ENCODE measurements around the gene EFNA5.
"Not testable (repeated sequence)": the region's sequence is repeated elsewhere in the genome, so short reads cannot be mapped to it uniquely, and the experiment has no call there.

EFNA5 gene

DNA sequence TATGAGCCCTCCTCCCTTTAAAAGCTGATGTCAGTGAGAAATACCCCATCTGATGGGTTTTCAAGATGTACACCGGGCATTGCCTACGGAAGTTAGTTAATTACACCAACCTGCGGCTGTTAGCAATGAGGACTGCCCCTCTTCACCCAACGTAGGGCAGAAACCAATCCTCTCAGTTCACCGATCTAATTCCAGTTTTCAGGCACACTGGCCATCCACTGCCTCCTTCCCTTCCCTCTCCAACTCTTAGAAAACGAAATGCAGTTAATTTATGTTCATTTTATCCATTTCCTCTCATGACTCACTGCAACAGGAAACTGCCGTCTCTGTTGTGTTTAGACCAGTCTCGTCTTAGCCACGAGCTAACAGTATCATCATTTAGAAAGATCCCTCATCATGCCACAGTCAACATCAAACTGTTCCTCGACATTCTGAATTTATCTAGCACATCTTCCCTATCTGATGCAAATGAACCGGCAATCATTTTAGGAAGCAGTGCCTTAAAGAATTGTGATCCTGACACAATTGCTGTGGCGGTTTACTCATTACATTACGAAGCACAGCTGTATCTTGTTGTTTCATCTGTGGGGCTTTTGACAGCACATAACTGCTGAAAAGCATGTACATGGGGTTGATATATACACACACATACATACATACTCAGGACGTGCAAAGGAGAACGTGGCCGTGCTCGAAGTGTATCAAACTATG lies 168.6 kb downstream of the EFNA5 start:
- H3K9ac ChIP-seq (ENCODE audit: low read depth, low read length), result no peak overlapping the region
- H3K4me1 ChIP-seq (ENCODE audit: insufficient read depth, low read length), result peaks cover 55% of the 10 kb centered on the region
- no peaks in the 10 kb centered on the region for H3K36me3 ChIP-seq (ENCODE audit: insufficient read depth, low read length)
- H3K9me3 ChIP-seq (ENCODE audit: control insufficient read depth, insufficient read depth, low read length), result no peaks in the 10 kb centered on the region

GRCh38 chr5:107500840-107501239 lies 169.9 kb downstream of the EFNA5 start:
- peaks cover 50% of the 10 kb centered on the region for H3K4me1 ChIP-seq (ENCODE audit: insufficient read depth, low read length)
- H3K36me3 ChIP-seq (ENCODE audit: insufficient read depth, low read length), result no peaks in the 10 kb centered on the region
- H3K9me3 ChIP-seq (ENCODE audit: control insufficient read depth, insufficient read depth, low read length), result no peaks in the 10 kb centered on the region
- H3K9ac ChIP-seq (ENCODE audit: low read depth, low read length), result no peak overlapping the region

GRCh38 chr5:107500347-107500746 lies 170.4 kb downstream of the EFNA5 start:
- Histone ChIP-seq H3K9ac (ENCODE audit: low read depth, low read length) (no peak overlapping the region), H3K4me1 (ENCODE audit: insufficient read depth, low read length) (peaks cover 49% of the 10 kb centered on the region), H3K36me3 (ENCODE audit: insufficient read depth, low read length) (no peaks in the 10 kb centered on the region), H3K9me3 (ENCODE audit: control insufficient read depth, insufficient read depth, low read length) (no peaks in the 10 kb centered on the region)

- H3K9ac ChIP-seq (ENCODE audit: low read depth, low read length), result no peak overlapping the region
- peaks cover 49% of the 10 kb centered on the region for H3K4me1 ChIP-seq (ENCODE audit: insufficient read depth, low read length)
- H3K36me3 ChIP-seq (ENCODE audit: insufficient read depth, low read length), result no peaks in the 10 kb centered on the region
- H3K9me3 ChIP-seq (ENCODE audit: control insufficient read depth, insufficient read depth, low read length), result no peaks in the 10 kb centered on the region
Observed at GRCh38 chr5:107499776-107500175, 171.0 kb downstream of the EFNA5 start.

DNA sequence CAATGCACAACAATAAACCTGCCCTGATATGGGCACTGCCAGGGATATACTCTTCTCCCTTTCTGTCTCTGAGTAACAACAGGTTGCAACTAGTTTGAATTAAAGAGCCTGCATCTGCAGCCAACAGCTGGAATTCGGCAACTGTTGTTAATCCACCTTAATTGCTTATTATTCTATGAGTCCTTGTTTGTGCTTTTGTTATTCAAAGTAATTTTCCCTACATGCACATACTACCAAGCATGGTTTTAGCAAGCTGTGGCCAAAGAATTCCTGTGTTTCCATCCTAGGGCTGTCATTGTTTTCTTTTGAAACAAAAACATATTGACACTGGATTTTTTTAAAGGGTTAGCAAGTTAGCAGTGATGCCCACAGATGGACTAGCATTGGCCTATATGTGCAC lies 171.5 kb downstream of the EFNA5 start:
- Histone ChIP-seq H3K9ac (ENCODE audit: low read depth, low read length) (no peak overlapping the region), H3K36me3 (ENCODE audit: insufficient read depth, low read length) (no peaks in the 10 kb centered on the region), H3K9me3 (ENCODE audit: control insufficient read depth, insufficient read depth, low read length) (no peaks in the 10 kb centered on the region), H3K4me1 (ENCODE audit: insufficient read depth, low read length) (peaks cover 45% of the 10 kb centered on the region)

GRCh38 chr5:107496466-107496865 lies 174.3 kb downstream of the EFNA5 start:
- Histone ChIP-seq H3K9ac (ENCODE audit: low read depth, low read length) (no peak overlapping the region), H3K9me3 (ENCODE audit: control insufficient read depth, insufficient read depth, low read length) (no peaks in the 10 kb centered on the region), H3K4me1 (ENCODE audit: insufficient read depth, low read length) (peaks cover 25% of the 10 kb centered on the region), H3K36me3 (ENCODE audit: insufficient read depth, low read length) (no peaks in the 10 kb centered on the region)

DNA sequence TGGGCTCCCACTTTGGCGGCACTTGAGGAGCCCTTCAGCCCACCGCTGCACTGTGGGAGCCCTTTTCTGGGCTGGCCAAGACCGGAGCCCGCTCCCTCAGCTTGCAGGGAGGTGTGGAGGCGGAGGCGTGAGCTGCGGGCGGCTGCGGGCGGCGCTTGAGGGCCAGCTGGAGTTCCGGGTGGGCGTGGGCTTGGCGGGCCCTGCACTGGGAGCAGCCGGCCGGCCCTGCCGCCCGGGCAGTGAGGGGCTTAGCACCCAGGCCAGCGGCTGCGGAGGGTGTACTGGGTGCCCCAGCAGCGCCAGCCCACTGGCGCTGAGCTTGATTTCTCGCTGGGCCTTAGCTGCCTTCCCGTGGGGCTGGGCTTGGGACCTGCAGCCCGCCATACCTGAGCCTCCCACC lies 176.6 kb downstream of the EFNA5 start:
- H3K9me3 ChIP-seq (ENCODE audit: control insufficient read depth, insufficient read depth, low read length); H3K36me3 ChIP-seq (ENCODE audit: insufficient read depth, low read length); H3K9ac ChIP-seq (ENCODE audit: low read depth, low read length); H3K4me1 ChIP-seq (ENCODE audit: insufficient read depth, low read length): not testable (repeated sequence)

DNA sequence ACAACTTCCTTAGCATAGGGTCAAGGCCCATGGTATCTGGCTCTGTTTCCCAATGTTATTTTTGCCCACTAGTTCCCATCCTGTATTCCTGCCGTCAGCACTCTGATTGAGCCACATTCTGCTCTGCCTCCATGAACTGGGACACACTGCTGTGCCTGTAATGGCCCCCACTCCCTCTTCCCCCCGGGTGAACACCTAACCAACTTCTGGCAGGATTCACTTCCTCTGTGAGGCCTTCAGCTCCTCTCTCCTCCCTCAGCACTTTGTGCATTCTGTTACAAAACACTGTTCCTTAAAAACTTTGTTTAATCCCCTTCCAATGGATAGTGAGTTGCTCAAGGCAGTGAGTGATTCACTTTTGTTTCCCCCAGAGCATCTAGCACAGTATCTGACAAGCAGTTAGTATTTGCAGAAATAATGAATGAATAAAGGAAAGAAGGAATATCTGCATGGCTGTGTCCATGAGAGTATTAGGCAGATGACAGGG lies 183.6 kb downstream of the EFNA5 start:
- Histone ChIP-seq H3K4me1 (ENCODE audit: insufficient read depth, low read length) (peaks cover 11% of the 10 kb centered on the region), H3K9ac (ENCODE audit: low read depth, low read length) (no peak overlapping the region), H3K36me3 (ENCODE audit: insufficient read depth, low read length) (no peaks in the 10 kb centered on the region), H3K9me3 (ENCODE audit: control insufficient read depth, insufficient read depth, low read length) (no peaks in the 10 kb centered on the region)

DNA sequence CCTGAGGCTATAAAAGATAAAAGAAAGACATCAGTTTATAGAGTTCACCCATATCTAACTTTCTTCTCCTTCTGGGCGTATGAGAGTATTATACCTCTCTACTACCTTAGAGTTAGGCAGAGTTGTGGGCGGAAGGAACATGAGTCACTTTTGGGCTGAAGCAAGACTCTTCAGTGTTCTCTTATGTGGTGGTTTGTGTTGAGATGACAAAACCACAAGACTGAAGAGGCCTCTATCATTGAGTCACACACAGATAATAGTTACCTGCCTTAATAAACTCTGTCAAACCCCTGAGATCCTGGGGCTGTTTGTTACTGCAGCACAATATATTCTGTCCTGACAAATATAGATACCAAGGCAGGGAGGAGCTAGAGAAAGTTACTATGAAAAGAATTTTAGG lies 184.2 kb downstream of the EFNA5 start:
- Histone ChIP-seq H3K36me3 (ENCODE audit: insufficient read depth, low read length) (no peaks in the 10 kb centered on the region), H3K4me1 (ENCODE audit: insufficient read depth, low read length) (peaks cover 11% of the 10 kb centered on the region), H3K9ac (ENCODE audit: low read depth, low read length) (no peak overlapping the region), H3K9me3 (ENCODE audit: control insufficient read depth, insufficient read depth, low read length) (no peaks in the 10 kb centered on the region)

DNA sequence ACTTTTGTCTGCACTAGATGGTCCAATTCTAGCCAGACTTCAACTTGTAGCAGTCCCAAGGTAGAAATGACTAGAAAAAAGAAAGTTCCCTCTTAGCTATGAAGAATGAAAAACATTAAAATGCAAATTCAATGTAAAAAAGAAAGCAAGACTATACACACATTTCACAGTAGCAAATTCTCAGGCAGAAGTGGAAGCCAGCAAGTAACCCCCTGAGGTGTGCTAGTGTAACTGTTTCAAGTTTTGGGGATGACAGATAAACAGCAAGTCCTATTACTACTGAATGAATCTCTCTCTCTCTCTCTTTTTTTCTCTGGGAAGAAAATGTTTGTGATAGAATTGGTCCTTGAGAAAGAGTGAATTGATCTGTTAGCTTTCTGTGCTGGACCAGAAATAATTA lies 185.6 kb downstream of the EFNA5 start:
- Histone ChIP-seq H3K9ac (ENCODE audit: low read depth, low read length) (no peak overlapping the region), H3K36me3 (ENCODE audit: insufficient read depth, low read length) (no peaks in the 10 kb centered on the region), H3K4me1 (ENCODE audit: insufficient read depth, low read length) (peaks cover 11% of the 10 kb centered on the region), H3K9me3 (ENCODE audit: control insufficient read depth, insufficient read depth, low read length) (no peaks in the 10 kb centered on the region)

DNA sequence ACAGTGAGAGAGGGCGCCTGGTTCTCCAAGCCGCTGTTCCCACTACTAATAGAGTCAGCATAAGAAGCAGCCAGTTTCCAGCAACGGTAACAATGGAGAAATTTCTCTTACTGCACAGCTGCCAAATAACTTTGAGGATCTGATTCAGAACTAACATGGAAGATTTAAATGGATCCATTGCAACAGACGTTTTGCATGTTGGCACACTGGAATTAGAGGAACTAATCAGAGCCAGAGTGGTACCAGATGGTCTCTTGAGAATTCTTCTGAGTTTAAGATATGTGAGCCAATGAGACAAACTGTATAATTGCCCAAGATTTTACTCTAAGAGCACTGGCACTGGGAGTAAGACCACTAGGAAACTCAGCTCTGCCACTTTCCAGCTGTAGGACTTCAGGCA lies 186.5 kb downstream of the EFNA5 start:
- no peaks in the 10 kb centered on the region for H3K36me3 ChIP-seq (ENCODE audit: insufficient read depth, low read length)
- no peak overlapping the region for H3K9ac ChIP-seq (ENCODE audit: low read depth, low read length)
- H3K4me1 ChIP-seq (ENCODE audit: insufficient read depth, low read length), result peaks cover 17% of the 10 kb centered on the region
- H3K9me3 ChIP-seq (ENCODE audit: control insufficient read depth, insufficient read depth, low read length), result no peaks in the 10 kb centered on the region

DNA sequence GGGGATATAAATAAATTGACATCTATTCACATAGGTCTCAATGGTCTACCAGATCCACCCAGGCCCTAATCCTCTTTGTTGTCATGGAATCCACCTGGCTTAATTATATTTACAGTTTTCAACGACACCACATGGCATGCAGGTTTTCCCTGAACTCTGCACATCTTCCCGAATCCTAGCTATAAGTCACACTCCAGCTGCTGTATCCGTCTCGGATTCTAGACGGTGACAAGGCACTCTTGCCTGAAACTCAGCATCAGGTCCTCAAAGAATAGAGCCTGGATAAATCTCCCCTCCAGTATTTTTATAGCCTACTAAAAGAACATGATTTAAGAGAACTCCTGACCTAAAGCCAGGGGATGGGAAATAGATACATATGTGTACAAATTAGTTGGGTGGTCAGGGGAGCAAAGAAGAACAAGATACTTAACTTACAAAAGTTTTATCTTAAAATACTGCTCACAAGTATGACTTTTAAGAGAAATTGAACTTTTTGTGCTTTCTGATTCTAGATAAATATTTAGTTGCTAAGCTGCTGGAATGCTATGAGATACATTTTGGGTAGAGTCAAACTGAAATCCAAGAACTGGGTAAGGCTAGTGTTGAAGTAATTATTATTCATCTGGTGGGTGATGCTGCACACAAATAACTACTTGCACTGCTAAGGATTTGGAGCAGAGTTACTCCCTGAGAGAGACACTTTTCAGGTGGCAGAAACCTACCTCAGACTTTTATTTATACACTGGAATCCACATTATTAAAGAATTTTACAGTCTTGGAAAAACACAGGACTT lies 187.3 kb downstream of the EFNA5 start:
- H3K9ac ChIP-seq (ENCODE audit: low read depth, low read length), result no peak overlapping the region
- peaks cover 26% of the 10 kb centered on the region for H3K4me1 ChIP-seq (ENCODE audit: insufficient read depth, low read length)

GRCh38 chr5:107478068-107478641 lies 192.6 kb downstream of the EFNA5 start:
- H3K4me1 ChIP-seq (ENCODE audit: insufficient read depth, low read length), result peaks cover 58% of the 10 kb centered on the region

More for the DNA sequence above, 187.3 kb downstream of the EFNA5 start:
- Histone ChIP-seq H3K9me3 (ENCODE audit: control insufficient read depth, insufficient read depth, low read length) (no peaks in the 10 kb centered on the region), H3K36me3 (ENCODE audit: insufficient read depth, low read length) (no peaks in the 10 kb centered on the region)

DNA sequence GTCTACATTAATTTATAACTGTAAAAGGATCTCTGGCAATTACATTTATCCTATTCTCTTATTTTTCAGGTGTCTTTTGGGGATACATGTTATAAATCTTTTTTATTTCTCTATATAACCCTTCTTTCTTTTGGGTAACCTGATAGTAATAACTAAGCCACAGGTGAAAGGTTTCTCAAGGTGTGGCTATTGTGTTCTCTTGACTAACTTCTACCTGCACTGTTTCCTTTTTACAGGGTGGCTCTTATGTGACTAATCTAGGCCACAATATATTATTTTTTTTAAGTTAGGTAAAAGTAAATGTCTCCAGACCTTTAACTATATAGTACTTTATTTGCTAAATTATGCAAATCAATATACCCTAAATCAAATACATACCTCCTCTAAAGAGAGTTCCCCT lies 193.2 kb downstream of the EFNA5 start:
- H3K9me3 ChIP-seq (ENCODE audit: control insufficient read depth, insufficient read depth, low read length), result no peaks in the 10 kb centered on the region
- H3K9ac ChIP-seq (ENCODE audit: low read depth, low read length), result no peak overlapping the region
- H3K36me3 ChIP-seq (ENCODE audit: insufficient read depth, low read length), result no peaks in the 10 kb centered on the region
- peaks cover 64% of the 10 kb centered on the region for H3K4me1 ChIP-seq (ENCODE audit: insufficient read depth, low read length)

More at GRCh38 chr5:107478068-107478641, 192.6 kb downstream of the EFNA5 start:
- no peak overlapping the region for H3K9ac ChIP-seq (ENCODE audit: low read depth, low read length)
- H3K9me3 ChIP-seq (ENCODE audit: control insufficient read depth, insufficient read depth, low read length), result no peaks in the 10 kb centered on the region
- no peaks in the 10 kb centered on the region for H3K36me3 ChIP-seq (ENCODE audit: insufficient read depth, low read length)

GRCh38 chr5:107476783-107477182 lies 194.0 kb downstream of the EFNA5 start:
- no peak overlapping the region for H3K9ac ChIP-seq (ENCODE audit: low read depth, low read length)
- H3K4me1 ChIP-seq (ENCODE audit: insufficient read depth, low read length), result peaks cover 67% of the 10 kb centered on the region

More at GRCh38 chr5:107476783-107477182, 194.0 kb downstream of the EFNA5 start:
- H3K36me3 ChIP-seq (ENCODE audit: insufficient read depth, low read length), result no peaks in the 10 kb centered on the region
- H3K9me3 ChIP-seq (ENCODE audit: control insufficient read depth, insufficient read depth, low read length), result no peaks in the 10 kb centered on the region
